Loucy (cell line): ENCODE data around the gene MGAT5.

ENCODE experiments used
- H2AFZ ChIP-seq: fragments of 200-600 bp; sonication (generic); 2 replicates; pipeline ENCODE4 v1.6.0; 2016; ENCODE audit warnings: antibody characterized with exemption, mild to moderate bottlenecking, low read length, moderate library complexity
- H3F3A ChIP-seq: fragments of 200-600 bp; 2 replicates; pipeline ENCODE4 v1.6.0; 2016; ENCODE audit warnings: antibody characterized with exemption, low read depth, mild to moderate bottlenecking
- H3K27me3 ChIP-seq: fragments of 200-600 bp; sonication (generic); 2 replicates; pipeline ENCODE4 v1.6.1; 2014; ENCODE audit warnings: low read length, mild to moderate bottlenecking; ENCODE audit not compliant: insufficient read depth, poor library complexity, severe bottlenecking
- H3K36me3 ChIP-seq: fragments of 200-600 bp; sonication (generic); 2 replicates; pipeline ENCODE4 v1.6.1; 2016; ENCODE audit warnings: low read length; ENCODE audit not compliant: insufficient read depth
- H3K4me1 ChIP-seq: fragments of 200-600 bp; sonication (generic); 2 replicates; pipeline ENCODE4 v1.5.1; 2014; ENCODE audit warnings: low read length, mild to moderate bottlenecking; ENCODE audit not compliant: insufficient read depth, poor library complexity, severe bottlenecking
- H3K4me2 ChIP-seq: fragments of 200-600 bp; sonication (generic); 2 replicates; pipeline ENCODE4 v1.6.0; 2014; ENCODE audit warnings: antibody characterized with exemption, low read length, low read depth, mild to moderate bottlenecking; ENCODE audit not compliant: poor library complexity, severe bottlenecking
- H3K4me3 ChIP-seq: fragments of 200-600 bp; sonication (generic); 2 replicates; pipeline ENCODE4 v1.5.1; 2014; ENCODE audit warnings: low read length, mild to moderate bottlenecking, mixed read lengths; ENCODE audit not compliant: poor library complexity, severe bottlenecking
- H3K79me2 ChIP-seq: fragments of 200-600 bp; sonication (generic); 2 replicates; pipeline ENCODE4 v1.6.1; 2014; ENCODE audit warnings: low read length; ENCODE audit not compliant: insufficient read depth
- H3K9ac ChIP-seq: fragments of 200-600 bp; sonication (generic); 2 replicates; pipeline ENCODE4 v1.6.0; 2014; ENCODE audit warnings: mild to moderate bottlenecking, low read depth, low read length, moderate library complexity; ENCODE audit not compliant: poor library complexity, severe bottlenecking
- H3K9me2 ChIP-seq: fragments of 200-600 bp; sonication (generic); replicated peaks from 2 replicates; pipeline ENCODE4 v1.6.1; 2016; ENCODE audit warnings: low read depth, low read length, mixed read lengths
- H3K9me3 ChIP-seq: fragments of 200-600 bp; sonication (generic); 2 replicates; pipeline ENCODE4 v1.6.1; 2014; ENCODE audit warnings: mild to moderate bottlenecking, antibody characterized with exemption, low read length, low read depth; ENCODE audit not compliant: insufficient read depth
- H4K20me1 ChIP-seq: fragments of 200-600 bp; sonication (generic); 2 replicates; pipeline ENCODE4 v1.6.0; 2014; ENCODE audit warnings: antibody characterized with exemption, low read length, mild to moderate bottlenecking; ENCODE audit not compliant: insufficient read depth, poor library complexity, severe bottlenecking
- EZH2phosphoT487 ChIP-seq: fragments of 200-600 bp; IDR thresholded peaks from 2 replicates; pipeline ENCODE4 v1.6.1; 2018; ENCODE audit warnings: antibody characterized with exemption, mild to moderate bottlenecking, moderate library complexity, borderline replicate concordance
- TF ChIP-seq, protein P1 (sequence below): fragments of 200-600 bp; sonication (generic); conservative IDR thresholded peaks from 2 replicates; pipeline ENCODE4 v1.5.1; 2014; ENCODE audit warnings: mild to moderate bottlenecking, antibody characterized with exemption, low read length

Gene MGAT5

DNA sequence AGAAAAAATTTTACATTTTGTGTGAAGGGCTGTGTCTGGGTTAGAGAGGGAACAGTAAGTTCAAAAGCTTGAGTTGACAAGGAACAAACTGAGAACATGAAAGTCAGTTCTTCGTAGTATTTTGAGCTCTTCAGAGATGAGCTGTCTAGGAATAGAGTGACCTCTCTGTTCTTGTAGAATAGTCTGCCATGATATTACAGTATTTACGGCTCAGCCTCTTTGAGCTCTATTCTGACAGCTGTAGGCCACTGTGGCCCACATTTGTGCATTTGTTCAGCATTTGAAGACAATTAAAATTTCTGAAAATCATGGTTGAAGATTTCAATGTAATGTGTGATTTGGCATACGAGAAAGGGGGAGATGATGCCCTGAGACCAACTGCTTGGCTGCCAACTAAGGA is 172.8 kb downstream of the MGAT5 start:
- no peak overlapping the region for H3K9ac ChIP-seq
- H3K79me2 ChIP-seq, result no peaks in the 10 kb centered on the region
- no peaks in the 10 kb centered on the region for H3K27me3 ChIP-seq
- no peak overlapping the region for H3K4me3 ChIP-seq
- peaks cover 85% of the 10 kb centered on the region; the same call in 1 of the 2 replicates for H3K36me3 ChIP-seq
- no peaks in the 10 kb centered on the region for H4K20me1 ChIP-seq
- H2AFZ ChIP-seq, result no peak overlapping the region
- TF ChIP-seq, protein P1, sequence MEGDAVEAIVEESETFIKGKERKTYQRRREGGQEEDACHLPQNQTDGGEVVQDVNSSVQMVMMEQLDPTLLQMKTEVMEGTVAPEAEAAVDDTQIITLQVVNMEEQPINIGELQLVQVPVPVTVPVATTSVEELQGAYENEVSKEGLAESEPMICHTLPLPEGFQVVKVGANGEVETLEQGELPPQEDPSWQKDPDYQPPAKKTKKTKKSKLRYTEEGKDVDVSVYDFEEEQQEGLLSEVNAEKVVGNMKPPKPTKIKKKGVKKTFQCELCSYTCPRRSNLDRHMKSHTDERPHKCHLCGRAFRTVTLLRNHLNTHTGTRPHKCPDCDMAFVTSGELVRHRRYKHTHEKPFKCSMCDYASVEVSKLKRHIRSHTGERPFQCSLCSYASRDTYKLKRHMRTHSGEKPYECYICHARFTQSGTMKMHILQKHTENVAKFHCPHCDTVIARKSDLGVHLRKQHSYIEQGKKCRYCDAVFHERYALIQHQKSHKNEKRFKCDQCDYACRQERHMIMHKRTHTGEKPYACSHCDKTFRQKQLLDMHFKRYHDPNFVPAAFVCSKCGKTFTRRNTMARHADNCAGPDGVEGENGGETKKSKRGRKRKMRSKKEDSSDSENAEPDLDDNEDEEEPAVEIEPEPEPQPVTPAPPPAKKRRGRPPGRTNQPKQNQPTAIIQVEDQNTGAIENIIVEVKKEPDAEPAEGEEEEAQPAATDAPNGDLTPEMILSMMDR, result no peak
- TF ChIP-seq EZH2phosphoT487, result no peak
- H3K4me1 ChIP-seq, result no peaks in the 10 kb centered on the region
- no peaks in the 10 kb centered on the region for H3F3A ChIP-seq
- no peaks in the 10 kb centered on the region for H3K9me2 ChIP-seq
- H3K9me3 ChIP-seq, result no peaks in the 10 kb centered on the region
- H3K4me2 ChIP-seq, result no peak overlapping the region

DNA sequence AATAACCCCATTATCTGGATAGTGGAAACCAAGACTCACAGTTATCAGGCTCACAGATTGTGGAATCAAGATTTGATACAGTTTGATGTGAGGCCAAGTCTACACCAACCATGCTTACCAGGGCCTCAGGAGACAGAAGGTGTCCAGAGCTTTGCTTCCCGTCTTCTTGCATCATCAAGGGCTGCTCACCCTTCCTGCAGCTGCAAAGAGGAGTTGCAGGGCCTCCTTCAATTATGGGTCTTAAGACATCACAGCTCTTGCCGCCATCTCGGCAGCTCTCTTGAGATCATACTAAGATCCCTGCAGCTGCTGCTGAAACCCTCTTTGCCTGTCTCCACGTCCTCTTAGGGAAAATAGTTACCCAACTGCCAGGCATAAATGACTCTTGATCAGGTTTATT is 176.0 kb downstream of the MGAT5 start:
- TF ChIP-seq, protein P1, result no peak
- TF ChIP-seq EZH2phosphoT487, result no peak
- peaks cover 86% of the 10 kb centered on the region; the same call in 1 of the 2 replicates for H3K36me3 ChIP-seq

DNA sequence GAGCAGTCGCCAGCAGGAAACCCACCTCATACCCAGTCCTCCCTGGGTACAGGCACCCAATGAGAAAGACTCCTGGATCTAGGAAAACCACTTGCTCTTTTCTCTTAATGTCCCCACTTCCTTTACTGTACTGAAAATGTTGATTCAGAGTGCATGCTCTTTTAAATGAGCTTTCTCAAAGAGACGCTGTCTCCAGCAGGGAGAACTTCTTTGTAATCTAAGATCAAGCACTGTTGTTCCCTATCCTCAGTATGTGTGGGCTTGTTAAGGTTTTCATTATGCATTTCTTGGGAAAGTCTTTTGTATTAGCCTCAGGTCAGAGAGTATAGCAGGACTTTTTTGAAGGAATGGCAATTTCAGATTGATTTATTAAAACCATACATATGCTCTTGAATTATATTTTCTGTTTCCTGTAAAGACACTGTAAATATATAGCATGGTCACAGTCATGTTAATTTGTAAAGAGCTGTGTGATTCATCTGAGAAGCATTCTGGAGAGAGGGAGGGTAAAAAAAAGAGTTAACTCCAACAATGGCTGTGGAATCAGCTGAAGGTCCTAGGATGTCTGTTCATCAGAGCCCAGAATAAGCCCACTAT is 178.1 kb downstream of the MGAT5 start:
- no peak overlapping the region for H3K4me3 ChIP-seq
- H3F3A ChIP-seq, result no peaks in the 10 kb centered on the region
- H3K9ac ChIP-seq, result no peak overlapping the region
- TF ChIP-seq, protein P1, result no peak
- no peak for TF ChIP-seq EZH2phosphoT487
- H3K79me2 ChIP-seq, result no peaks in the 10 kb centered on the region
- no peak overlapping the region for H3K4me2 ChIP-seq
- H3K27me3 ChIP-seq, result no peaks in the 10 kb centered on the region
- no peak overlapping the region for H2AFZ ChIP-seq
- H3K9me3 ChIP-seq, result no peaks in the 10 kb centered on the region
- no peaks in the 10 kb centered on the region for H3K9me2 ChIP-seq
- no peaks in the 10 kb centered on the region for H4K20me1 ChIP-seq
- H3K36me3 ChIP-seq, result peaks cover 89% of the 10 kb centered on the region; the same call in 1 of the 2 replicates
- H3K4me1 ChIP-seq, result no peaks in the 10 kb centered on the region

More for the DNA sequence above, 176.0 kb downstream of the MGAT5 start:
- Histone ChIP-seq H3F3A (no peaks in the 10 kb centered on the region), H3K9ac (no peak overlapping the region), H3K4me3 (no peak overlapping the region), H3K4me1 (no peaks in the 10 kb centered on the region), H3K27me3 (no peaks in the 10 kb centered on the region), H3K9me3 (no peaks in the 10 kb centered on the region), H3K4me2 (no peak overlapping the region), H3K79me2 (no peaks in the 10 kb centered on the region), H3K9me2 (no peaks in the 10 kb centered on the region), H4K20me1 (no peaks in the 10 kb centered on the region), H2AFZ (no peak overlapping the region)
